Neural progenitor cell (in vitro differentiated cells): ENCODE measurements around the gene PARN. TPM values are rescaled to one million over a fixed set of nuclear protein-coding genes. Genes with fewer than 3 reads are reported as not detected.

Source experiments
- DNase-seq: peaks from one replicate; pipeline ENCODE4 v3.0.0-alpha.2; 2016; ENCODE audit warnings: low spot score
- H2AFZ ChIP-seq: fragments of 200-600 bp; sonication (generic); replicated peaks from 2 replicates; pipeline ENCODE4 v1.6.1; 2016; ENCODE audit warnings: antibody characterized with exemption
- H3F3A ChIP-seq: fragments of 200-600 bp; sonication (generic); 2 replicates; pipeline ENCODE4 v1.6.1; 2016; ENCODE audit warnings: antibody characterized with exemption, low read depth
- H3K27ac ChIP-seq: fragments of 200-600 bp; sonication (generic); 2 replicates; pipeline ENCODE4 v1.5.1; 2016; ENCODE audit warnings: mild to moderate bottlenecking
- H3K27me3 ChIP-seq: fragments of 200-600 bp; sonication (generic); 2 replicates; pipeline ENCODE4 v1.6.1; 2016; ENCODE audit warnings: mild to moderate bottlenecking, moderate library complexity
- H3K36me3 ChIP-seq: fragments of 200-600 bp; sonication (generic); 2 replicates; pipeline ENCODE4 v1.5.1; 2016
- H3K4me1 ChIP-seq: fragments of 200-600 bp; sonication (generic); 2 replicates; pipeline ENCODE4 v1.6.1; 2016; ENCODE audit warnings: mixed run types
- H3K4me2 ChIP-seq: fragments of 200-600 bp; sonication (generic); 2 replicates; pipeline ENCODE4 v1.6.1; 2016
- H3K4me3 ChIP-seq: fragments of 200-600 bp; sonication (generic); 2 replicates; pipeline ENCODE4 v1.5.1; 2016
- H3K79me2 ChIP-seq: fragments of 200-600 bp; sonication (generic); 2 replicates; pipeline ENCODE4 v1.6.1; 2016; ENCODE audit warnings: low read depth
- H3K9ac ChIP-seq: fragments of 200-600 bp; sonication (generic); 2 replicates; pipeline ENCODE4 v1.6.1; 2016
- H3K9me3 ChIP-seq: fragments of 200-600 bp; sonication (generic); 2 replicates; pipeline ENCODE4 v1.5.1; 2016; ENCODE audit warnings: low read depth
- H4K20me1 ChIP-seq: fragments of 200-600 bp; sonication (generic); 2 replicates; pipeline ENCODE4 v1.6.1; 2016; ENCODE audit warnings: low read depth
- H3K27ac Mint-ChIP-seq: 3 replicates; pipeline ENCODE4 v1.8.0; 2021; ENCODE audit warnings: mixed read lengths
- H3K27me3 Mint-ChIP-seq: 2 replicates; pipeline ENCODE4 v1.8.0; 2022; ENCODE audit warnings: low read depth, mild to moderate bottlenecking, inconsistent platforms, moderate library complexity, mixed read lengths; ENCODE audit not compliant: insufficient read depth
- H3K36me3 Mint-ChIP-seq: 3 replicates; pipeline ENCODE4 v1.8.0; 2021; ENCODE audit warnings: mixed read lengths
- H3K4me1 Mint-ChIP-seq: 3 replicates; pipeline ENCODE4 v1.8.0; 2021; ENCODE audit warnings: mixed read lengths
- H3K4me3 Mint-ChIP-seq: 3 replicates; pipeline ENCODE4 v1.8.0; 2021; ENCODE audit warnings: mild to moderate bottlenecking, moderate library complexity, mixed read lengths
- H3K9me3 Mint-ChIP-seq: 3 replicates; pipeline ENCODE4 v1.8.0; 2020; ENCODE audit warnings: mixed read lengths
- CTCF ChIP-seq: fragments of 200-600 bp; sonication (generic); IDR thresholded peaks from 2 replicates; pipeline ENCODE4 v1.5.1; 2017; ENCODE audit warnings: antibody characterized with exemption, mild to moderate bottlenecking
- EZH2 ChIP-seq: fragments of 200-600 bp; sonication (generic); IDR thresholded peaks from 2 replicates; pipeline ENCODE4 v1.6.1; 2017; ENCODE audit warnings: antibody characterized with exemption, mild to moderate bottlenecking, moderate library complexity
- EZH2phosphoT487 ChIP-seq: fragments of 200-600 bp; sonication (generic); IDR thresholded peaks from 2 replicates; pipeline ENCODE4 v1.6.1; 2017; ENCODE audit warnings: antibody characterized with exemption
- total RNA-seq: library from RNA; depleted of rRNA; stranded (reverse); fragments of >200 nt; gene quantifications from 2 replicates; pipeline ENCODE4 v1.2.3, GENCODE V29; 2015; ENCODE audit warnings: low replicate concordance

PARN gene
- total RNA-seq, 1 donor from 2014 or later, result 53.5 TPM

- Mint-ChIP-seq H3K27ac (no peak overlapping the region), H3K4me1 (peaks cover 2% of the 10 kb centered on the region), H3K9me3 (peaks cover 15% of the 10 kb centered on the region), H3K4me3 (no peak overlapping the region), H3K27me3 (peaks cover 4% of the 10 kb centered on the region), H3K36me3 (peaks cover 28% of the 10 kb centered on the region)
- Histone ChIP-seq H3K36me3 (peaks cover 8% of the 10 kb centered on the region), H3K27ac (no peak overlapping the region), H3K4me2 (peak overlapping the region; percentile 23), H3F3A (no peaks in the 10 kb centered on the region), H4K20me1 (no peaks in the 10 kb centered on the region), H2AFZ (no peak overlapping the region), H3K4me3 (no peak overlapping the region), H3K79me2 (peaks cover 9% of the 10 kb centered on the region), H3K4me1 (peaks cover 7% of the 10 kb centered on the region), H3K9me3 (no peaks in the 10 kb centered on the region), H3K9ac (no peak overlapping the region), H3K27me3 (no peaks in the 10 kb centered on the region)
- DNase-seq, result no peak
- TF ChIP-seq CTCF (no peak), EZH2 (no peak), EZH2phosphoT487 (no peak)
Measured at GRCh38 chr16:14539631-14540030, 90.4 kb downstream of the PARN start.

- H3K27ac Mint-ChIP-seq, result no peak overlapping the region
- Histone ChIP-seq H3K4me1 (peaks cover 7% of the 10 kb centered on the region), H3K4me3 (no peak overlapping the region), H3K4me2 (peak overlapping the region; percentile 23), H3K9me3 (no peaks in the 10 kb centered on the region), H3K27me3 (no peaks in the 10 kb centered on the region), H2AFZ (no peak overlapping the region), H4K20me1 (no peaks in the 10 kb centered on the region), H3K36me3 (peaks cover 8% of the 10 kb centered on the region), H3F3A (no peaks in the 10 kb centered on the region), H3K27ac (peak overlapping the region; percentile 15), H3K79me2 (peaks cover 9% of the 10 kb centered on the region), H3K9ac (no peak overlapping the region)
- peak; percentile 43 for DNase-seq
- H3K27me3 Mint-ChIP-seq, result peaks cover 4% of the 10 kb centered on the region
- H3K9me3 Mint-ChIP-seq, result peaks cover 15% of the 10 kb centered on the region
- TF ChIP-seq EZH2 (no peak), EZH2phosphoT487 (no peak), CTCF (no peak)
- H3K4me3 Mint-ChIP-seq, result no peak overlapping the region
- H3K4me1 Mint-ChIP-seq, result peaks cover 2% of the 10 kb centered on the region
- H3K36me3 Mint-ChIP-seq, result peaks cover 28% of the 10 kb centered on the region
Measured at GRCh38 chr16:14539156-14539555, 90.9 kb downstream of the PARN start.

DNA sequence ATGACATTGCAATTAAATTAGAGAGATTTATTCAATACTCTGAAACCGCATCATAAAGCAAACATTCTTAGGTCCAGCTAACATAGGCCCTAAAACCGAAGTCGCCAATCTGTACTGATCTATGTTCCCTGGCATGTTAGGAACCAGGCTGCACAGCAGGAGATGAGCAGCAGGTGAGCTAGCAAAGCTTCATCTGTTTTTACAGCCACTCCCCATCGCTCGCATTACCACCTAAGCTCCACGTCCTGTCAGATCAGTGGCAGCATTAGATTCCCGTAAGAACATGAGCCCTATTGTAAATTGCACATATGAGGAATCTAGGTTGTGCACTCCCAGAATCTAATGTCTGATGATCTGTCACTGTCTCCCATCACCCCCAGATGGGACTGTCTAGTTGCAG lies 91.5 kb downstream of the PARN start:
- H3K27ac ChIP-seq, result no peak overlapping the region
- Mint-ChIP-seq H3K27me3 (peaks cover 4% of the 10 kb centered on the region), H3K27ac (peak overlapping the region; percentile 83), H3K36me3 (peaks cover 29% of the 10 kb centered on the region), H3K4me1 (peaks cover 3% of the 10 kb centered on the region), H3K9me3 (peaks cover 18% of the 10 kb centered on the region), H3K4me3 (no peak overlapping the region)
- H3K79me2 ChIP-seq, result peaks cover 9% of the 10 kb centered on the region
- no peaks in the 10 kb centered on the region for H3K27me3 ChIP-seq
- peaks cover 7% of the 10 kb centered on the region for H3K36me3 ChIP-seq
- no peaks in the 10 kb centered on the region for H3K9me3 ChIP-seq
- TF ChIP-seq EZH2phosphoT487, result no peak
- no peak for TF ChIP-seq CTCF
- no peak for TF ChIP-seq EZH2
- no peaks in the 10 kb centered on the region for H4K20me1 ChIP-seq
- DNase-seq, result no peak
- peaks cover 7% of the 10 kb centered on the region for H3K4me1 ChIP-seq
- H3K4me3 ChIP-seq, result no peak overlapping the region
- no peak overlapping the region for H2AFZ ChIP-seq
- H3K9ac ChIP-seq, result no peak overlapping the region
- peak overlapping the region; percentile 23 for H3K4me2 ChIP-seq
- H3F3A ChIP-seq, result no peaks in the 10 kb centered on the region
